ENCODE measurements around the gene METTL24.
"Not testable (repeated sequence)": the region's sequence is repeated elsewhere in the genome, so short reads cannot be mapped to it uniquely, and the experiment has no call there.

Gene METTL24

DNA sequence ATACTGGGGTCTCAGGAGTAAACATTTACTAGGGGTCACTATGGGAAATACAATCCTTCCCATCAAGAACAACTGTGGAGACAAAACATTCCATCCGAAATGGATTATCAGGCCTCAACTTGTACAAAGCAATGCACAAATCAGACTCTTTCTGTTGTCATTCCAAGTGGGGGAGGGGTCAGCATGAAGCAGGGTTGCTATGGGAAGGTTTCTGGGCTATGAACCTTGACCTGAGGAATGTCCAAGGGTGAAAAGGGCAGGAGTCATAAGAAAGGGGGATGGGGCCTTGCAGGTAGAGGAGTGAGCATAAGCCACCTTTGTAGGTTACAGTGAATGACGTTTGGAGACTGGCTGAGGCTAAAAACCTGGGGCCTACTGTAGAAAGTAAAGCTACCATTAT, 3.1 kb downstream of the METTL24 start:
- no peak for DNase-seq (ENCODE audit: low read depth)
- TF ChIP-seq CTCF (IDR thresholded peaks at IDR 0.05; ENCODE audit: insufficient read depth, low read depth, low read length, missing control alignments), result no peak
- H3K4me3 ChIP-seq (ENCODE audit: low read depth, low read length), result no peak overlapping the region

DNA sequence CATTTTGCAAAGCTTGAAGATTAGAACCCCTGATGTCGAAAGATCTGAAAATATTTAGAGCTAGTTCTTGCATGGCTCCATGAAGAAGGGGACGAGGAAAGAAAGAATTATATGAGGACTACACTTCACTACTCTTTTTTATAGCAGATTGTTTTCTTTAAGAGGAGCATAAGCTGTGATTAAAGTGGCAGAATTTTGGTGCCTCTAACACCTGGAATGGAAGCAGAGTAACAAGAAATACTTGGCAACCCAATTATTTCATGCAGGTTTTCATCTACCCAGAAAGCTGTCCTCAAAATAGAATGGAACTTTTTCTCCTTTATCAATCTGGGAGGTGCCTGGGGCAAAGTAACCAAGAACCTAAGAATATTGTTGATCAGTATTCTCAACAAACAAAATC, 4.0 kb downstream of the METTL24 start:
- no peak overlapping the region for H3K4me3 ChIP-seq (ENCODE audit: low read depth, low read length)
- no peak for DNase-seq (ENCODE audit: low read depth)
- no peak for TF ChIP-seq CTCF (IDR thresholded peaks at IDR 0.05; ENCODE audit: insufficient read depth, low read depth, low read length, missing control alignments)

DNA sequence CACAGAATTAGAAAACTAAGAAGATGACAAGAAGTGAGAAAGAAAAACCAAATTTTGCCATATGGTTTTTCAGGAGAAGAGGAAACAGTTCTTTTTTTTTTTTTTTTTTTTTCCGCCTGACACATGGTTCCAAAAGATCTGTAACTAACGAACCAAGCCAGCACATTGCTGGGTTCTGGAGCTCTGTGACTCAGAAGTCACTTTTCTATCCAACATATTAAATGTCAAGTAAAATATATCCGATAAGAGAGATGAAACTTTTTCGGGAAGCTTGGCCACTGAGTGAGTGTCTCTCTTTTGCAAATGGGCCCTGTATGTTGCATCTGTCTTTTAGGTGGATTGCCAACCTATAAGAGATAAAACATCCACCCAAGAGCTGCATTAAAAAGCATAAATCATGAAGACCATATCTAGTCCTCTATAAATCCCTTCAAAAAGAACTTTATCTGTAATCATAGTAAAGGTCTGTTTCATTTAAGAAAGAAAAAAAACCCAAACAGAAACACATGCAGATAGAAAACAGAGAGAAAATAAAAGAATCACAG, 4.6 kb downstream of the METTL24 start:
- no peak for DNase-seq (ENCODE audit: low read depth)
- TF ChIP-seq CTCF (IDR thresholded peaks at IDR 0.05; ENCODE audit: insufficient read depth, low read depth, low read length, missing control alignments), result no peak

GRCh38 chr6:110352563-110353262, 5.4 kb downstream of the METTL24 start:
- TF ChIP-seq CTCF (IDR thresholded peaks at IDR 0.05; ENCODE audit: insufficient read depth, low read depth, low read length, missing control alignments), result no peak
- DNase-seq (ENCODE audit: low read depth), result no peak
- no peak overlapping the region for H3K4me3 ChIP-seq (ENCODE audit: low read depth, low read length)

More for the DNA sequence above, 4.6 kb downstream of the METTL24 start:
- no peak overlapping the region for H3K4me3 ChIP-seq (ENCODE audit: low read depth, low read length)

DNA sequence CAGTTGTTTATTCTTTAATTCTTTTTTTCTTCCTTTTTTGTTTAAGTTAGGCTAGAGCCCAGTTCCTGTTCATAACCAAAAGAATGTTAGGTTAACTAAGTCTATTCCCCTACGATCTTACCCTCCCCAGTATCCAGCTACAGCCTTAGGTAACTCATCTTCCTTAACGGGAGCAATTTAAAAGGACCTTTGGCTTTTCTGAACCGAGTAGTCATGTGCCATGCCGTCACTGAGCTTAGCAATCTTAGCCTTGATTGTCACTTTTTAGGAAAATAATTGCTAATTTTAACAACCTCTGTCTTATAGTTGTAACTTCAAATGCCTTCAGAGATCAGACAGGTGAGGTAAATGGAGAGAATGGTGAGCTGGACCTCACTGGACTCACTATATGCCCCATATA, 6.2 kb downstream of the METTL24 start:
- no peak for DNase-seq (ENCODE audit: low read depth)

DNA sequence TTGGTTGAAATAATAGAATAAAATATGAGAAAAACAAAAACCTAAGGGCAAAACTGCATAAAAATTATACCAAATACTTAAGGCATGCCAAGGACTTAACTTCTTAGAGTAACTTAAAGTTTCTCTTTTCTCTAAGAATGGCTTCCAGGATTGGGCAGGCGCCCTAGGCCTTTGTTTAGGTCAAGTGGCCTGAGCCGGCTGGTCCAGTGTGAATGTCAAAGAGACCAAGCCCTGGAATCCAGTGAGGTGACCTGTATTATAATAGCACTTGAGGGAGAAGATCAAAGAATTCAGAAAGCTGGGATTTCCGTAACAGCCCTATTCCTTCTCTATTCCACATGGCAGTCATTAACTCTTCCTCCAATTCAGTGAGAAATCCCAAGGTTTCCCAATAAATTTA, 6.6 kb downstream of the METTL24 start:
- no peak for DNase-seq (ENCODE audit: low read depth)
- TF ChIP-seq CTCF (IDR thresholded peaks at IDR 0.05; ENCODE audit: insufficient read depth, low read depth, low read length, missing control alignments), result no peak
- no peak overlapping the region for H3K4me3 ChIP-seq (ENCODE audit: low read depth, low read length)

More for the DNA sequence above, 6.2 kb downstream of the METTL24 start:
- H3K4me3 ChIP-seq (ENCODE audit: low read depth, low read length), result no peak overlapping the region
- TF ChIP-seq CTCF (IDR thresholded peaks at IDR 0.05; ENCODE audit: insufficient read depth, low read depth, low read length, missing control alignments), result no peak

DNA sequence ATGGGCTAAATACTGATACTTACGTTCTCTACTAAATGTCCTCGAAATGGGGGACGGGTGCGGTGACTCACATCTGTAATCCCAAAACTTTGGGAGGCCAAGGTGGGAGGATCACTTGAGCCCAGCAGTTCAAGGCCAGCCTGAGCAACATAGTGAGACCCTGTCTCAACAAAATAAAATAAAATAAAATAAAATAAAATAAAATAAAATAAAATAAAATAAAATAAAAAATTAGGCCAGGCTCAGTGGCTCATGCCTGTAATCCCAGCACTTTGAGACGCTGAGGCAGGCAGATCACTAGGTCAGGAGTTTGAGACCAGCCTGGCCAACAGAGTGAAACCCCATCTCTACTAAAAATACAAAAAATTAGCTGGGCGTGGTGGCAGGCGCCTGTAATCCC, 7.6 kb downstream of the METTL24 start:
- not testable (repeated sequence) for H3K4me3 ChIP-seq (ENCODE audit: low read depth, low read length); DNase-seq (ENCODE audit: low read depth)

Measured in GM12865 (cell line).